ENCODE data around the gene APOD.

APOD gene

DNA sequence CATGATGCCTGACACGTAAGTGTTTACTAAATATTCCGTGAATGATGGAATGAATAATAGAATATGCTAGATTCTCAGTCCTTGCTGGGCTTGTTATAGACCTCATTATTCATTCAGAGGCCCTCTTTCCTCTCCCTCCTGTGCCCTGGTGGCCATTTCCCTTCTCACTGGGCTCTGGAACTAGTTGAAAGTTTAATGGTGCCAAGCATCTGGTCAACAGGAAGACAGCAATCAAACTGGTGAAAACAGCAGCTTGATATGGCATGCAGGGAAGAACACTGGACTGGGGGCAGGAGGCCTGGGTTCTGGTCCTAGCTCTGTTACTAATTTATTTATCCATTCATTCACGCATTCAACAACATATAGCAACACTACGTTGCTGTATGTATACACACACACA, 3.7 kb upstream of the APOD start:
- no peak for DNase-seq (ENCODE audit: low spot score)

- no peak for DNase-seq (ENCODE audit: low spot score)
Measured at GRCh38 chr3:195584543-195584870, 767 bp upstream of the APOD start.

DNA sequence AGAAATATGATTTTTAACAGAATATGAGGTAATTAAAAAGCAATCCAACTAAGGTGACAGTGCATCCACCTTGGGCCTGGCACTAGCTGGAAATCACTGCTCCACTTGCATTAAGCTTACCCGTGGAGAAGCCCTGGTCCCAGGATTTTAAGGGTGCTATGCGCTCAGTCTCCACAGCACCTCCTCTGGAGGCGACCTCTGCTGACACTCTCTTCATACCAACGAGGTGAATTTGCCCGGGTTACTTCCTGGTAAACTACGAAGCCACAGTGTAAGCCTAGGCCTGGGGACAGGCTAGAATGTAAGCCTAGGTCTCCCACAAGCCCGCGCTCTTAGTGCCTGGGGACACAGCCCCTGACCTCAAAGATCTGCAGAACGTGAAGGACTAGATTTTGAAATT, 793 bp downstream of the APOD start:
- no peak for DNase-seq (ENCODE audit: low spot score)

DNA sequence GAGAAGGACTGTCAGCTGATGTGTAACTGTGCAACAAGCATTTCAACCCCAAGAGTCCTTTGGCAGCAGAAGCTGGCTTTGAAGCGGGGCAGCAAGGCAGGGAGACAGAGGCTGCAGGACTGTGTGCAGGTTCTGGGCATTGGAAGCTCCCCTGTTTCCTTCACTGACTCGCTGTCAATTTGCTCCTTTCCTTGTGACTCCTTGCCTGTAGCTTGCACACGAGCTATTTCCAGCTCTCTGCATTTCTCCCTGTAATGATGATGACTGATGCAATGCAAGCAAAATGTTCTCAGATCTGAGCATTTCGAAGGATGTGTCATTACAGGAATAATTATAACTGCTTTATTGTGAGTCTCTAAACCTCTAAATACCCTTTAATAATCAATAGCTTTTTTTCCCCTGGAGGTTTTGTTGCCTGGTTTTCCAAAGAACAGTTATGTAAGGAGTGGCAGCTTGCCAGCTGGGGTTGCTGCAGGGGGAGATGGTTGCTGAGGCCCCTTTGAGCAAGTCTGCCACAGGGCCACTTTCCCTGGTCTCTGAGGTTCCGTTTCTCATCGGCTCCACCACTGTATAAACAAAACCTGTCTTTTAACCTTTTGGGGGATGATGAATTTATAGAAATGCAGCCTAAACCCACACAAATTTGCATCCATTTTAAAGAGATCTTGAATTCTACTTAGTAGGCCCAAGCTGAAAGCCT, 2.8 kb downstream of the APOD start:
- no peak for DNase-seq (ENCODE audit: low spot score)

DNA sequence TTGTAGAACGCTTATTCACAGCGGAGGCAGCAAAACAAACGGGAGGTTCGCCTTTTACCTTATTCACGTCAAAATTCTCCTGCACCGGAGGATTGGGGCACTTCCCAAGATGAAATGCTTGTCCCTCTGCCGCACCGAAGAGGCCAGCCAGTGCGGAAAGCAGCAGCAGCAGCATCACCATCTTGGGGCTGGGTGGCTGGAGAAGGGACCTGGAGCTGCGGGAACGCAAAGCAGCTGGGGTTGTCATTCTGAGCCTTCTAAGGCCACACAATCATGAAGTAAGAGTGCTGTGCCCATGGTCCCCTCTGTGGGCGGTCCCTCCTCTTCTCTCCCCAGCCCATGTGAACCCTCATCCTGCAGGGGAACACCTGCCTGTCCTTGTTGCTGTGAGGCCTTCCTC, 4.5 kb downstream of the APOD start:
- DNase-seq (ENCODE audit: low spot score) = no peak

- no peak for DNase-seq (ENCODE audit: low spot score)
Measured at GRCh38 chr3:195578565-195578964, 5.2 kb downstream of the APOD start.

DNA sequence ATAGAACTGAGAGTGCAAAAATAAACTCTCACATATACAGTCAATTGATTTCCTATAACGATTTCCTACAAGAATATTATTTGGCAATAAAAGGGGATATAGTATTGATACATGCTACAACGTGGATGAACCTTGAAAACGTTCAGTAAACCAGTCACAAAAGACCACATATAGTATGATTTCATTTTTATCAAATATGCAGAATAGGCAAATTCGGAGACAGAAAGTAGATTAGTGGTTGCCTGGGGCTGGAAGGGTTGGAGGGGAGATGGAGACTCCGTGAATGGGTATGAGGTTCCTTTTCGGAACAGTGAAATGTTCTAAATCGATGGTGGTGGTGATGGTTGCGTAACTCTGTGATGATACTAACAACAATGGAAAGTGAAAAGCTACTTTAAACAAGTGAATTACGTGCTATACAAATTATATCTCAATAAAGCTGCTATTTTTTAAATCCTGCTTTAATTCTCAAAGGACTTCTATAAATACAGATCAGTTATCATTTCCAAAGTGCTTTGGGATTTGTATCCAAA, 6.0 kb downstream of the APOD start:
- no peak for DNase-seq (ENCODE audit: low spot score)

DNA sequence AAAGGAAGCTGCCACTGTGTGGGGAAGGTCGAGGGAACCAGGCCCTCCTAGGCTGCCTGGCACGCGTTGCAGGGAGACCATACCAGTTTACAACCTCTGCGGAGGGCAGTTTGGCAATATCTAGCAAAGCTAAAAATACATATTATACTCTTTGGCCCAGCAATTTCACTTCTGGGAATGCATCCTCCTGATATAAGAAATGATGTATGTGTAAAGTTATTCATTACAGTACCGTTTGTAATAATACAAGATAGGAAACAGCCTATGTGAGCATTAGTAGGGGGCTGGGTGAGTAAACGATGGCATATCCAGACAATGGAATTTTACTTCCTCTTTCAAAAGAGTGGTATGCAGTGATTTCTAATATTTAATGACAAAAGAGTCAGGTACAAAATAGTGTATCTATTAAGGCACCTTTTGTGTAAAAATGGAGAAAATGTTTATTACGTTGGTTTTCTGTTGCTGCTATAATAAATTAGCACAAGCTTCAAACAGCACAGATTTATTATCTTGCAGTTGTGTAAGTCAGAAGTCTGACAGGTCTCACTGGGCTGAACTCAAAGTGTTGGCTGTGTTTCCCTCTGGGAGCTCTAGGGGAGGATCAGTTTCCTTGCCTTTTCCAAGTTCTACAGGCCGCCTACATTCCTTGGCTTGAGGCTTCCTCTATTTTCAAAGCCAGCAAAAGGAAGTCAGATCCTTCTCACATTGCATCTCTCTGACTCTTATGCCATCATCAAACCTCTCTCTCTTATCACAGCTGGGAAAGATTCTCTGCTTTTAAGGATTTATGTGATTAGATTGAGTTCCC, 9.0 kb downstream of the APOD start:
- DNase-seq (ENCODE audit: low spot score) = no peak

DNA sequence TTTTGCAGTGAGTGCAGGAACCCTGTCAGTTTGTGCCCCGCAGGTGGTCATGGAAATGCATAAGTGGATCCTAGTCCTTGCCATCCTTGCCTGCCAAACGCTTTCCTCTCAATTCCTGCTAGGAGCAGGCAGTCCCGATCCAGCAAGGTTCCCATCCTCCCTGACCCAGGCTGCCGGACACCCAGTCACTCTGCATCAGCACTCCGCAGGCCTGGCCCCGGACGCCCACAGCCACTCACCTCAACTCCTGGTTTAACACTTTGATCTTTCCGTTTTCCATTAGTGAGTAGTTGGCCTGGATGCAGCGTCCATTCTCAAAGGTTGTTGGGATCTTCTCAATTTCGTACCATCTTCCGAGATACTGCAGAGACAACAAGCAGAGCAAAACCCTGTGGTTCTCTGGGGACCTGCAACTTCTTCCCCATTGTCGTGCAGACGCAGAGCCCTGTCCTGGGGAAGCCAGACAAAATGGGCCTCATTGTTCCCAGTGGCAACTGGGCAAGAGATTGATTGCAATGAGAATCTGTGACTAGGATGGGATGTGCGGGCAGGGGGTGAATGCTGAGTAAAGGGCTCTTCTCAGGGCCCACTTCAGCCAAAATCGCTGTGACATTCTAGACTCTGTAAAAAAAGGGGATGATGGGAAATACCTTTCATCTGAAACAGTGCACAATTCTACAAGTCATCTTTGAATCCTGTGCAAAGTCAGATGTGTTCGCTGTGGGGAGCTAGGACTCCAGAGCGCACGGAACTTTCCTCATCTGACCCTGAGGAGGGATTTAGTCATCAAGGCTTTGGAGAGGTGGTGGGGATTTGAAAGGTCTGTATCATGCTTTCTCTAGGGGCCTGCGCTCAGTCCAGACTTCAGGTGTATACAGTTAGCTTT, 9.9 kb downstream of the APOD start:
- no peak for DNase-seq (ENCODE audit: low spot score)

DNA sequence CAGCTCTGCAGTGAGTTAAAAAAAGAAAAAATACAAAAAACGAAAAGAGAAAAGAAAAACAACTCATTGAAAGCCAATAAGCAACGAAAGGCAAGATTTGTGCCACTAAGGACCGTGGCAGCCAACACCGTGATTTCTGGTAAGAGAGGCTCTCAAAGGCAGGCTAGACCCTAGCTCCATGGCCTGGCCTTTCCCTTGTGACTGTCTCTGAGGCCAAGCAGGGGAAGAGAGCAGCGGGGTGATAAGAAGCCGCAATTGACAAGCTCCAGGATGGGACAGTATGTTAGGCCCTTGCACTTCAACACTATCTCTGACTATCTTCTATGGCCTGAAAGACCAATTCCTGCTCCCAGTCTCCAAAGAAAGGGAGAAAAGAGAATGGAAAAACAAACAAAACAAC, 12.4 kb downstream of the APOD start:
- no peak for DNase-seq (ENCODE audit: low spot score)

DNA sequence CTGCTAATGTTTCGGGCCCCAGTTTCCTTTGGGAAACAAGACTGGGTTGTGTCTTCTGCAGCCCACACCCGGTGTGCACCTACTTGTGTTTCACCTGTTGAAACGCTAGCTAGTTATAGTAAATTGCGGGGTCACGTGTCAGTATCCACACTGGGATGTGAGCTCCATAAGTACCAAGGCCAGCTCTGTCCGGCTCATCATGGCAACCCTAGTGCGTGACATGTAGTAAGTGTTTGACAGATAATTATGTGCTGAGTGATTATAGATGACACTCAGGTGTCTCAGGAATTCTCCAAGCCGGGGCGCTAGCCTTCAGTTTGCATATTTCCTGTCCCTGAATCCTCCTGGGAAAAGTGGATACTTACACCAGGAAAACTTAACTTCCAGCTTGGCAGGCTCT, 12.8 kb downstream of the APOD start:
- no peak for DNase-seq (ENCODE audit: low spot score)

DNA sequence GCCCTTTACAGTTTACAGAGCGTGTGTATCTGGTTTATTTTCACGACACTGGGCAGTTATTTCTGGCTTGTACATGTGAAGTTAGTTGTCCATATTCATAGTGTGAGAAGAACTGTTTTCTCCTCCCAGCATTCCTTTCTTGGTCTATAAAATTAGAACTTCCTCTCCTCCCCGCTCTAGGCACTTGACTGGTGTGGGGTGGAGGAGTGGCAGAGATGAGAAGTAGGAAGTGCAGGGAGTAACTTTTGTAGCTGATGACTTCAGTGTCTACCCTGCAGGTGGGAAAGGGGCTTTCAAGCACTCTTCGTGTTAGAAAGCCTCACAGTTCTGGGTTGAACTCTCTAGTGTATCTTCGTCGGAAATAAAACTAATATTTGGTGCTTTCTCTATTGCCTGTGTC, 13.4 kb downstream of the APOD start:
- DNase-seq (ENCODE audit: low spot score) = no peak

GRCh38 chr3:195568630-195569029, 15.1 kb downstream of the APOD start:
- no peak for DNase-seq (ENCODE audit: low spot score)

GRCh38 chr3:195566797-195567196, 16.9 kb downstream of the APOD start:
- no peak for DNase-seq (ENCODE audit: low spot score)

DNA sequence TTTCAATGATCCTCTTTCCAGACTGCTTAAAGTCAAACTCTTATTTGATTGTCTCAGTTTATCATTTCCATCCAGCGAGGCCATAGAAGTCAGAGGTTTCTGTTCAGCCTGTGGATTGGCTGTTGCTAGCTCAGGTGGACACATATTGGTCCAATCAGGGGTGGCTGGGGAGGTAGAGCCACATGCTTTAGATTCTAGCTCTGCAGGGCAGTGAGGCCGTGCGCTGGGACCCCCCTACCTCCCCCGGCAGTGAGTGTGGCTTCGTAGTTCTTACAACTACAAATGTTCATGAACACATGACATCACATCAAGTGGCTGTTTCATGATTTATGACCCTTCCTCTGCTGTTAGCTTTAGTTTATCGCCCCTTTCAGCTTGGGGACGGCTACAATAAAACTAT, 18.0 kb downstream of the APOD start:
- no peak for DNase-seq (ENCODE audit: low spot score)

DNA sequence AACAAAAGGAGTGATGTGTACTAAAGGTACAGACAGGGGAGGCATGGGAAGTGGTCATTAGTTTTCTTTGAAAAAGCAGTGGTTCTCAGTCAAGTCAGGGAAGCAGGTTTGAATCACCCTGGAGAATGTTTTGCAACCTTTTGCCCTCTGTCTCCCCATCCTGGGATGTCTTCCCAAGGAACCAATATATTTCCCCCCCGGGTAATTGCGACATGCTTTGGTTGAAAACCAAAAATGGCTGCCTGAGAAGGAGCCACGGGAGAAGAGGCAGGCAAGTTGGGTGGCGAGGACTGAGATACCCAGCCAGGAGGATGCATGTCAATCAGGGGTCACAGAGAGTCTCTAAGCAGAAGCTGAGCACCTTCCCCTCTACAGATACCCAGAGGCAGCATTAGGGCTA, 20.4 kb downstream of the APOD start:
- DNase-seq (ENCODE audit: low spot score) = no peak

DNA sequence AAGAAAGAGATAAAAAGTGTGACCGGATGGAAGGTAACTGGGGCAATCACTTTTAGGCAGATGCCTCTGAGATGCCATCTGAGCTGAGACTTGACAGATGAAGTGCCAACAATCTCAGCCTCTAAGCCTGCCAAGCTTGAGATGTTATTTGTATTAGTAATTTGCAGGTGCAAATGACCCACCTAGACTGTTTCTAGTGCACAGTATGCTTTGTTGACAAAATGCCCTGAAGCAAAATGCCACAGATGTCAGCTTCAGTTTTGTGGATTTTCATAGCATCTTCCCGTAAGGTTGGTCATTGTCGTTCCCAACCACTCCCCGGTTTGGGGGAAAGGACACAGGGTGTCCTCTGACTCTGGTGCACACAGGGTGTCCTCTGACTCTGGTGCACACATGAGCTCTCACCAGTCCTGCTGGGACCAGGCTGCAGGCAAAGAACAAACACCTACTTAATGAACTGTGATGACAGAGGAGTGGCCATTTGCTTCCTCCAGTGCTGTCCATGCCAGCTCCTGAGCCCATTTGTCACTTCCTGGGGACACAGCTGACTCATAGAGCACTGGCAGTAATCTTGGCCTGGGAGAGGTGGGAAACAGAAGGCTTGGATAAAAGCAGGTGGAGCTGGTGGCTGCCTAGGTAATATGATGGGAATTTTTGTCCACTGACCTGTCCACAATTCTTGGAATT, 23.9 kb downstream of the APOD start:
- no peak for DNase-seq (ENCODE audit: low spot score)

DNA sequence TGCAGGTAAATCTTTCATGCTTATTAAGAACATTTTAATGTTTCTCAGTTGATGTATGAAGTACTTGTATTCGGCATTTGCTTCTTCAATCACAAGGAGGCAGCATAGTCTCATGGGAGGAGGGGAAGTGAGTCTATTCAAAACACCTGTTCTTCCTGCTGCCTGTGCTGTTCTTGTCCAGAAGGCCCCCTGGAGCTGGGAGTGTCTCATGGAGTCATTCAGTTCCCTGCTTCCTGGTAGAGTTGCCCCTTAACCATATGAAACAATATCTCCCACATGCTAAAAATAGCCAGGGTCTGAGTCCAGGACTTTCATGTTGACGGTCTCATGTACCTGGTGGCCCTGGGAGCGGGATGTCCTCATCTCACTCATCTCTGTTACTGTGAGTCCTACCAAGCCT, 25.1 kb downstream of the APOD start:
- DNase-seq (ENCODE audit: low spot score) = no peak

GRCh38 chr3:195557322-195557721, 26.4 kb downstream of the APOD start:
- DNase-seq (ENCODE audit: low spot score) = no peak

- DNase-seq (ENCODE audit: low spot score) = no peak
Measured at GRCh38 chr3:195556390-195556789, 27.4 kb downstream of the APOD start.

GRCh38 chr3:195555110-195555509, 28.6 kb downstream of the APOD start:
- DNase-seq (ENCODE audit: low spot score) = no peak

DNA sequence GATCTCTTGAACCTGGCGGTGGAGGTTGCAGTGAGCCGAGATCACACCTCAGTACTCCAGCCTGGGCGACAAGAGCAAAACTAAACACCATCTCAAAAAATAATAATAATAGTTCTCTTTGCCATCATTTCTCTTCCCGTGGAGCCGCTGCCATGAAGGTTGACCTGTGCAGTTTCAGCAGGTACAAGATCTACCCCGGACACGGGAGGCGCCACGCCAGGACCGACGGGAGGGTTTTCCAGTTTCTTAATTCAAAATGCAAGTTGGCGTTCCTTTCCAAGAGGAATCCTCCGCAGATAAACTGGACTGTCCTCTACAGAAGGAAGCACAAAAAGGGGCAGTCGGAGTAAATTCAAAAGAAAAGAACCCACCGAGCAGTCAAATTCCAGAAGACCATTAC, 29.3 kb downstream of the APOD start:
- DNase-seq (ENCODE audit: low spot score) = no peak
